DMS153 treated with DMSO at 0.1 percent for 48 hours (cell line): ENCODE data around the gene PTPN3.

Experiments used
- DNase-seq: peaks from one replicate; lab custom pipeline; 2025; ENCODE audit not compliant: unreplicated experiment; lab: John Stamatoyannopoulos, UW

The PTPN3 gene

DNA sequence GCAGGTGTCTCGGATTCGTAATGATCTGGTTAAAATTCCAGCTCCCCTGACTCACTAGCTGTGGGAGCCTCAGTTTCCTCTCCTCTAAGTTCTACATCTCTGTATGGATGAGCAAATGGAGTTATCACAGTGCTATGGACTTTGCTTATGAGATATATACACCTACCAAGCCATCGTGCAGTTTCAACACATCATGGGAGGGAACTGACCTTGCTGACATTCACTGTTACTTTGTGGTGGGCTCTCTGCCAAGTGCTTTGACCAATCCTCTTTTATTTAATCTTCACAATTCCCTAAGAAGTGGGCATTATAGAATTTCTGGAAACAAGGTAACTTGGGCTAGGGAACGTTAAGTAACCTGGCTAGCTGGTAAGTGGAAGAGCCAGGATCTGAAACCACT lies 70.2 kb downstream of the PTPN3 start:
- no peak for DNase-seq

- no peak for DNase-seq
Measured at GRCh38 chr9:109426626-109427402, 71.3 kb downstream of the PTPN3 start.

- no peak for DNase-seq
Measured at GRCh38 chr9:109424618-109425017, 73.5 kb downstream of the PTPN3 start.

GRCh38 chr9:109423877-109424276 lies 74.2 kb downstream of the PTPN3 start:
- no peak for DNase-seq

- no peak for DNase-seq
Measured at GRCh38 chr9:109422641-109423040, 75.5 kb downstream of the PTPN3 start.

- DNase-seq, result no peak
Measured at GRCh38 chr9:109421026-109421970, 76.8 kb downstream of the PTPN3 start.

- no peak for DNase-seq
Measured at GRCh38 chr9:109419531-109419930, 78.6 kb downstream of the PTPN3 start.

DNA sequence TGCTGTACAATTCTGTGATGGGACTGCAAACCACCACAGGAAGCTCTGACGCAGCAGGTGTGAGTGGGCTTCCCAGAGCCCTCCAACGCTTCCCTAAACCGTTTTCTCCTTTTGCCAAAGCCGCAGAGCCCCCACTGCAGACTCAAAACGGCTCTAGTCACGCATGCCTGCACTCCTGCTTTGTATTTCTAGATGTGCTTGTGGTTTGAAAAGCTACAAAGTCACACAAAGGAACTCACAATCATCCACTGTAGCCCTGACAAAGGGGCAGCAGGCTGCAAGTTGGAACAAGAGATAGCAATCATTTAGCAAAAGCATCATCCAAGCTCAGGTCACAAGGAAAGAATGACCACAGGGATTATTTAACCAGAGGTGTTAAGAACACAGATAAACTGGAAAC lies 79.3 kb downstream of the PTPN3 start:
- no peak for DNase-seq

GRCh38 chr9:109417585-109418544 lies 80.2 kb downstream of the PTPN3 start:
- no peak for DNase-seq

DNA sequence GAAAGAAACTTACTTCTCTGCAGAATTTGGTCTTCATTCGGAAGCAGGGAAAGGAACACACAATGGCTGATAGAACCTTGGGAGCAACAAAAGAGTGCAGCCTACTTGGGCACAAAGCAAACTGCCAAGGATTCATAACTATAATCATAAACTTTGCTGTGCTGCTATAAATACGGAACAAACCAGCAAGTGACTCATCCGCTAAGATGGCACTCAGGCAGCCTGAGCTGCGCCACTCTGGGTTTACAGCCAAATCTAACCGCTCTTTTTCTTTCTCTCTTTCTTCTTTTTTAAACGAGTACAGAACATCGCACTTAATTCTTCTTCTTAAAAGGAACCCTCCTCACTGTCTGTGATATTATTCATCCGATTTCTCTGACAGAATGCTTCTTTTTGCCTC lies 81.1 kb downstream of the PTPN3 start:
- no peak for DNase-seq

DNA sequence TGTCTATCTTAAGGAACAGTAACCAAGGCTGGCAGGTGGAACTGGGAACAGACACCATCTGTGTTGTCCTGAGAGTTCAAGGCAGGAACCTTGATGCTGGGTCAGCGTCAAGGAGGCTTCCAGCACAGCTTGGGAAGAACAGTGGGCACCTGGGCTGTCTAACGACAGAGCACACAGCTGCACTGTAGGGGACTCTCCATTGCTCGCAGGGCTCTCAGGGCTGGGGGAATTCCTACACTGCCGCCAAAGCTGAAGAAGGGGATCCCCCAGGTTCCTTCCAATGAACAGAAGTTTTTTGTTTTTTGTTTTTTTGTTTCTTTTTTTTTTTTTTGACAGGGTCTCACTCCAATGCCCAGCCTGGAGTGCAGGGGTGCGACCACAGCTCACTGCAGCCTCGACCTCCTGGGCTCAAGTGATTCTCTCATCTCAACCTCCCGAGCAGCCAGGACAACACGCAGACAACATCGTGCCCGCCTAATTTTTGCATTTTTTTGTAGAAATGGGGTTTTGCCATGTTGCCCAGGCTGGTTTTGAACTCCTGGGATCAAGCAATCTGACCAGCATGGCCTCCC lies 81.9 kb downstream of the PTPN3 start:
- no peak for DNase-seq

- DNase-seq, result no peak
Measured at GRCh38 chr9:109414125-109414785, 83.9 kb downstream of the PTPN3 start.

DNA sequence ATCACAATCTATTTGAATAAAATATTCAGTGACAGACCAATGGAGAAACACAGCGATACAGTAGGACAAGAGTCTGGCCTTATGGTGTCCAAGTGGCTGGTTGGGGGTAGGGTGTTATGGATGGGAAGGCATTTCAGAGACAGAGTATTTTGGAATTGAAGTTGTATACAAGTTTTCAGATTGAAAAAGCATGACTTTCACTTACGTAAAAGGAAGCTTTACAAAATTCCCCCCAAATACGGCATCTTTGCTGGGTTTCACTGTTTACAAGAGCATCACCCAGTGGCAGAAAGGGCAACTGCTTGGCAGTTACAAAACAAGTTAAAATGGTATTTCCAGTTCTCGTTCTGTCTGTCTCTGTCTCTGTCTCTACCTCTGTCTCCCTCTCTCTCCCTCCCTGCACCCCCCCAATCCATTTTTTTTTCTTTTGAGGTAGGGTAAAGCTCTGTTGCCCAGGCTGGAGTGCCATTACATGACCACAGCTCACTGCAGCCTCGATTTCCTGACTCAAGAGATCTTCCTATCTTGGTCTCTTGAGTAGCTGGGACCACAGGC lies 86.2 kb downstream of the PTPN3 start:
- DNase-seq, result no peak

- DNase-seq, result no peak
Measured at GRCh38 chr9:109411069-109411761, 86.9 kb downstream of the PTPN3 start.

DNA sequence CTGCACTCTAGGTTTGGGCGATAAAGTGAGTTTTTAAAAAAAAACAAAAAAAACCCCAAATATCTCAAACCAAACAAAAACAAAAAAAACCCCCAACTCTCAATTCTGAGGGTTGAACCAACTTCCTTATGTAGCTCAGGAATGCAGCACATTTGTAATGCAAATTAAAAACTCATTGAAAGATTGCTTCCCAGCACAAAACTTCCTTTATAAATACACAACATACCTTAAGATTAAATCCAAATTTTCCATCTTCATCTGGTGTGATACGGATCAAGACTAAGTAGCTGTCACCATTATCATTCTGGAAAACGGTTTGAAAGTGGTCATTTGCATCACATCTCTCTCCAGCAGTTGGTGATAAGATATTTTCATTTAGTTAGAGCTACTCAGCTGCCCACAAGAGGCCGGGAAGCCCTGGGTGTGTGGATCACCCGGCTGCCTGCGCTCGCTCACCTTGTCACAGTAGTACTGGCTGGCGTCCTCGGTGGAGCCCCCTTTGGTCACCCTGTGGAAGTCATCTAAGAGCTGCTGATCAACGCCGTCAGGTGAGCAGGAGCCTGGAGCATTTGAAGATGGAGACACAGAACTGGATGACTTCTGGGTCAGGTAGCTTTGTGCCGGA lies 88.2 kb downstream of the PTPN3 start:
- DNase-seq, result no peak

- DNase-seq, result no peak
Measured at GRCh38 chr9:109408759-109409462, 89.2 kb downstream of the PTPN3 start.

- DNase-seq, result no peak
Measured at GRCh38 chr9:109403766-109404320, 94.3 kb downstream of the PTPN3 start.

- DNase-seq, result no peak
Measured at GRCh38 chr9:109403116-109403515, 95.0 kb downstream of the PTPN3 start.
